Measurements from ENCODE around the gene SLC39A11. TPM values are rescaled to one million over a fixed set of nuclear protein-coding genes. Genes with fewer than 3 reads are reported as not detected.

SLC39A11 gene
- total and polyA plus RNA-seq, 2 of the 13 experiments (the other 11 are each of a cell fraction or from before 2014, with no cell fraction given): 17.2 to 31.5 TPM

GRCh38 chr17:72732893-72733618 is 359.4 kb downstream of the SLC39A11 start:
- in situ Hi-C loops (cut with HindIII; ENCODE audit: extremely low pct_ligation_motif_present, low pct_unique_long_range_greater_than_20kb): loop anchor here (10.0 kb wide), 1 partner anchor 242 kb away; no protein-coding TSS in a partner anchor
- Histone ChIP-seq H2AFZ (ENCODE audit: low read length) (no peak overlapping the region), H3K9me3 (ENCODE audit: low read length) (no peaks in the 10 kb centered on the region), H3K27ac (ENCODE audit: extremely low read length, insufficient read depth, low read length) (no peak overlapping the region), H3K4me2 (ENCODE audit: low read depth, low read length) (no peak overlapping the region), H3K27me3 (ENCODE audit: control insufficient read depth in 1 of 2, insufficient read depth in 2 of 2, low read length in 2 of 2) (no peaks in the 10 kb centered on the region), H3K9ac (ENCODE audit: insufficient read depth, low read depth, low read length) (no peak overlapping the region), H3K4me3 (replicated peaks in 1 of 3; ENCODE audit: insufficient read depth in 1 of 3, low read depth in 2 of 3, low read length in 3 of 3) (no peak overlapping the region), H4K20me1 (ENCODE audit: insufficient read depth, low read length) (no peaks in the 10 kb centered on the region), H3K79me2 (ENCODE audit: insufficient read depth, low read length) (no peaks in the 10 kb centered on the region), H3K4me1 (ENCODE audit: insufficient read depth, low read length) (peaks cover 19% of the 10 kb centered on the region), H3K36me3 (replicated peaks in 1 of 2; ENCODE audit: control insufficient read depth in 1 of 2, insufficient read depth in 2 of 2, low read length in 2 of 2) (no peaks in the 10 kb centered on the region; a peak in 1 of 5 replicates)
- WGBS (ENCODE audit: low lambda C conversion rate): 92% methylated on average over 8 of the region's 8 CpGs
- BruUV-seq (replicated peaks): no TSS peak
- ChIA-PET POLR2A (no interaction called here), CTCF (ENCODE audit: low intra/inter-chr PET ratio, low total read pairs) (no interaction called here)
- ATAC-seq (no peak), FAIRE-seq (no peak), DNase-seq (ENCODE audit: low spot score) (no peak)
- intact Hi-C loops (cut with micrococcal nuclease; ENCODE audit: unreplicated experiment): loop anchor here (2.0 kb wide), 1 partner anchor 56 kb away; no protein-coding TSS in a partner anchor
- 0 out of 2 replicates have a peak, but pooled peaks have one; percentile 29 for TF ChIP-seq KDM5B (CRISPR knock-in tag; IDR thresholded peaks at IDR 0.05; ENCODE audit: borderline replicate concordance)
- TF ChIP-seq, protein P1, sequence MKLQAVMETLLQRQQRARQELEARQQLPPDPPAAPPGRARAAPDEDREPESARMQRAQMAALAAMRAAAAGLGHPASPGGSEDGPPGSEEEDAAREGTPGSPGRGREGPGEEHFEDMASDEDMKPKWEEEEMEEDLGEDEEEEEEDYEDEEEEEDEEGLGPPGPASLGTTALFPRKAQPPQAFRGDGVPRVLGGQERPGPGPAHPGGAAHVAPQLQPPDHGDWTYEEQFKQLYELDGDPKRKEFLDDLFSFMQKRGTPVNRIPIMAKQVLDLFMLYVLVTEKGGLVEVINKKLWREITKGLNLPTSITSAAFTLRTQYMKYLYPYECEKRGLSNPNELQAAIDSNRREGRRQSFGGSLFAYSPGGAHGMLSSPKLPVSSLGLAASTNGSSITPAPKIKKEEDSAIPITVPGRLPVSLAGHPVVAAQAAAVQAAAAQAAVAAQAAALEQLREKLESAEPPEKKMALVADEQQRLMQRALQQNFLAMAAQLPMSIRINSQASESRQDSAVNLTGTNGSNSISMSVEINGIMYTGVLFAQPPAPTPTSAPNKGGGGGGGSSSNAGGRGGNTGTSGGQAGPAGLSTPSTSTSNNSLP (IDR thresholded peaks at IDR 0.05; ENCODE audit: low read depth, low read length): no peak

GRCh38 chr17:72730077-72730476 is 362.4 kb downstream of the SLC39A11 start:
- intact Hi-C loops (cut with micrococcal nuclease; ENCODE audit: unreplicated experiment) (no loop called here), in situ Hi-C loops (cut with HindIII; ENCODE audit: extremely low pct_ligation_motif_present, low pct_unique_long_range_greater_than_20kb) (loop anchor here (10.0 kb wide), 1 partner anchor 245 kb away; no protein-coding TSS in a partner anchor)
- H3K9me3 ChIP-seq (ENCODE audit: low read length): no peaks in the 10 kb centered on the region
- H3K4me2 ChIP-seq (ENCODE audit: low read depth, low read length): no peak overlapping the region
- BruUV-seq (replicated peaks): no TSS peak
- ATAC-seq: no peak
- H3K79me2 ChIP-seq (ENCODE audit: insufficient read depth, low read length): no peaks in the 10 kb centered on the region
- no peak overlapping the region for H3K9ac ChIP-seq (ENCODE audit: insufficient read depth, low read depth, low read length)
- no peak for DNase-seq (ENCODE audit: low spot score)
- no peak overlapping the region for H3K27ac ChIP-seq (ENCODE audit: extremely low read length, insufficient read depth, low read length)
- WGBS (ENCODE audit: low lambda C conversion rate): 79% methylated on average over 7 of the region's 7 CpGs
- FAIRE-seq: no peak
- H3K36me3 ChIP-seq (replicated peaks in 1 of 2; ENCODE audit: control insufficient read depth in 1 of 2, insufficient read depth in 2 of 2, low read length in 2 of 2): no peaks in the 10 kb centered on the region
- TF ChIP-seq ATF5 (CRISPR knock-in tag; IDR thresholded peaks at IDR 0.05; ENCODE audit: low read depth) (no peak), ZNF10 (CRISPR knock-in tag; IDR thresholded peaks at IDR 0.05; ENCODE audit: borderline replicate concordance, low read depth) (no peak), ZNF713 (CRISPR knock-in tag; IDR thresholded peaks at IDR 0.05) (no peak), ZNF142 (CRISPR knock-in tag; IDR thresholded peaks at IDR 0.05) (no peak), MIER2 (CRISPR knock-in tag; IDR thresholded peaks at IDR 0.05) (no peak)
- no peaks in the 10 kb centered on the region for H4K20me1 ChIP-seq (ENCODE audit: insufficient read depth, low read length)
- CTCF ChIA-PET (ENCODE audit: low intra/inter-chr PET ratio, low total read pairs): no interaction called here
- H3K27me3 ChIP-seq (ENCODE audit: control insufficient read depth in 1 of 2, insufficient read depth in 2 of 2, low read length in 2 of 2): no peaks in the 10 kb centered on the region
- H3K4me1 ChIP-seq (ENCODE audit: insufficient read depth, low read length): peaks cover 13% of the 10 kb centered on the region
- POLR2A ChIA-PET: no interaction called here
- H3K4me3 ChIP-seq (replicated peaks in 1 of 3; ENCODE audit: insufficient read depth in 1 of 3, low read depth in 2 of 3, low read length in 3 of 3): no peak overlapping the region
- H2AFZ ChIP-seq (ENCODE audit: low read length): no peak overlapping the region

Data from HepG2 (cell line).